Measurements from ENCODE around the gene ZNF414.
"Not testable (repeated sequence)": the region's sequence is repeated elsewhere in the genome, so short reads cannot be mapped to it uniquely, and the experiment has no call there.

Gene ZNF414

GRCh38 chr19:8513687-8514504 is at the start of gene ZNF414:
Gene ZNF414 (minus strand): TSS chr19:8514167. CDS start chr19:8514046, 121 bp downstream.
- DNase-seq (ENCODE audit: insufficient read length, low spot score), result peak; percentile 97
- TF ChIP-seq CTCF (IDR thresholded peaks at IDR 0.05; ENCODE audit: insufficient read depth, missing control alignments), result no peak
- FAIRE-seq, result no peak

GRCh38 chr19:8561075-8561764 is 47.3 kb upstream of the ZNF414 start:
- TF ChIP-seq CTCF (IDR thresholded peaks at IDR 0.05; ENCODE audit: insufficient read depth, missing control alignments), result no peak
- no peak for FAIRE-seq

GRCh38 chr19:8558325-8558724 is 44.4 kb upstream of the ZNF414 start:
- no peak for TF ChIP-seq CTCF (IDR thresholded peaks at IDR 0.05; ENCODE audit: insufficient read depth, missing control alignments)
- FAIRE-seq (no peak), DNase-seq (ENCODE audit: insufficient read length, low spot score) (no peak)

More at GRCh38 chr19:8561075-8561764, 47.3 kb upstream of the ZNF414 start:
- no peak for DNase-seq (ENCODE audit: insufficient read length, low spot score)

- FAIRE-seq, result no peak
Observed at GRCh38 chr19:8557642-8558238, 43.8 kb upstream of the ZNF414 start.

GRCh38 chr19:8553729-8554128 is 39.8 kb upstream of the ZNF414 start:
- DNase-seq (ENCODE audit: insufficient read length, low spot score); FAIRE-seq: not testable (repeated sequence)

More at GRCh38 chr19:8557642-8558238, 43.8 kb upstream of the ZNF414 start:
- DNase-seq (ENCODE audit: insufficient read length, low spot score), result no peak
- TF ChIP-seq CTCF (IDR thresholded peaks at IDR 0.05; ENCODE audit: insufficient read depth, missing control alignments), result no peak

GRCh38 chr19:8552810-8553209 is 38.8 kb upstream of the ZNF414 start:
- no peak for TF ChIP-seq CTCF (IDR thresholded peaks at IDR 0.05; ENCODE audit: insufficient read depth, missing control alignments)
- DNase-seq (ENCODE audit: insufficient read length, low spot score) (no peak), FAIRE-seq (no peak)

GRCh38 chr19:8550070-8550469 is 36.1 kb upstream of the ZNF414 start:
- TF ChIP-seq CTCF (IDR thresholded peaks at IDR 0.05; ENCODE audit: insufficient read depth, missing control alignments), result no peak
- no peak for FAIRE-seq
- no peak for DNase-seq (ENCODE audit: insufficient read length, low spot score)

All from D721Med (cell line).